ENCODE results near the gene TOR1AIP2.
"Not testable (repeated sequence)": the region's sequence is repeated elsewhere in the genome, so short reads cannot be mapped to it uniquely, and the experiment has no call there.

The TOR1AIP2 gene

GRCh38 chr1:179806333-179806732 is 71.3 kb downstream of the TOR1AIP2 start:
- no peak for DNase-seq

GRCh38 chr1:179805291-179806195 is 72.1 kb downstream of the TOR1AIP2 start:
- DNase-seq = no peak

GRCh38 chr1:179804417-179804816 is 73.2 kb downstream of the TOR1AIP2 start:
- not testable (repeated sequence) for DNase-seq

- DNase-seq = no peak
Observed at GRCh38 chr1:179803918-179804317, 73.7 kb downstream of the TOR1AIP2 start.

- DNase-seq = no peak
Observed at GRCh38 chr1:179803104-179803503, 74.5 kb downstream of the TOR1AIP2 start.

GRCh38 chr1:179800481-179800880 is 77.1 kb downstream of the TOR1AIP2 start:
- DNase-seq = no peak

- DNase-seq = no peak
Observed at GRCh38 chr1:179798864-179799516, 78.6 kb downstream of the TOR1AIP2 start.

- DNase-seq = no peak
Observed at GRCh38 chr1:179798213-179798863, 79.3 kb downstream of the TOR1AIP2 start.

GRCh38 chr1:179794669-179795068 is 82.9 kb downstream of the TOR1AIP2 start:
- no peak for DNase-seq

- DNase-seq = no peak
Observed at GRCh38 chr1:179794146-179794545, 83.5 kb downstream of the TOR1AIP2 start.

- DNase-seq = no peak
Observed at GRCh38 chr1:179793281-179793680, 84.3 kb downstream of the TOR1AIP2 start.

All from fibroblast of skin of scalp (primary cell).